ENCODE data around the gene EXOC2. TPM values are rescaled to one million over a fixed set of nuclear protein-coding genes. Genes with fewer than 3 reads are reported as not detected.

EXOC2 gene
- total RNA-seq, 2 experiments from 2014 or later, result 43.4 to 43.6 TPM

- POLR2A ChIA-PET, result no interaction called here
- CTCF ChIA-PET, result no interaction called here
Measured at GRCh38 chr6:470901-471448, 222.0 kb downstream of the EXOC2 start.

GRCh38 chr6:470051-470900 lies 222.7 kb downstream of the EXOC2 start:
- ChIA-PET CTCF (no interaction called here), POLR2A (no interaction called here)

- ChIA-PET CTCF (interaction anchor here (0.9 to 1.6 kb wide), 5 partner anchors 13 to 242 kb away, joined by 3 to 4 read pairs (median 4); no protein-coding TSS in a partner anchor), POLR2A (interaction anchor here (1.1 kb wide), 1 partner anchor 17 kb away, joined by 4 read pairs; no protein-coding TSS in a partner anchor)
Measured at GRCh38 chr6:467671-468082, 225.3 kb downstream of the EXOC2 start.

GRCh38 chr6:467111-467510 lies 225.8 kb downstream of the EXOC2 start:
- CTCF ChIA-PET, result interaction anchor here (0.9 to 1.6 kb wide), 3 partner anchors 15 to 242 kb away, joined by 4 read pairs; no protein-coding TSS in a partner anchor
- POLR2A ChIA-PET, result no interaction called here

GRCh38 chr6:466564-466963 lies 226.4 kb downstream of the EXOC2 start:
- ChIA-PET POLR2A (no interaction called here), CTCF (interaction anchor here (1.4 kb wide), 1 partner anchor 12 kb away, joined by 4 read pairs; no protein-coding TSS in a partner anchor)

- CTCF ChIA-PET, result interaction anchor here (1.4 kb wide), 1 partner anchor 11 kb away, joined by 4 read pairs; no protein-coding TSS in a partner anchor
- POLR2A ChIA-PET, result interaction anchor here (0.5 kb wide), 1 partner anchor 43 kb away, joined by 6 read pairs; no protein-coding TSS in a partner anchor
Measured at GRCh38 chr6:465531-466348, 227.2 kb downstream of the EXOC2 start.

GRCh38 chr6:456887-457286 lies 236.1 kb downstream of the EXOC2 start:
- ChIA-PET CTCF (no interaction called here), POLR2A (no interaction called here)

GRCh38 chr6:456358-456867 lies 236.5 kb downstream of the EXOC2 start:
- POLR2A ChIA-PET, result no interaction called here
- CTCF ChIA-PET, result no interaction called here

GRCh38 chr6:455835-456234 lies 237.1 kb downstream of the EXOC2 start:
- POLR2A ChIA-PET, result no interaction called here
- CTCF ChIA-PET, result no interaction called here

- ChIA-PET POLR2A (interaction anchor here (0.5 kb wide), 1 partner anchor 32 kb away, joined by 4 read pairs; no protein-coding TSS in a partner anchor), CTCF (interaction anchor here (0.9 kb wide), 1 partner anchor 11 kb away, joined by 4 read pairs; no protein-coding TSS in a partner anchor)
Measured at GRCh38 chr6:455006-455585, 237.8 kb downstream of the EXOC2 start.

- ChIA-PET CTCF (interaction anchor here (0.9 kb wide), 1 partner anchor 11 kb away, joined by 4 read pairs; no protein-coding TSS in a partner anchor), POLR2A (no interaction called here)
Measured at GRCh38 chr6:454148-454991, 238.6 kb downstream of the EXOC2 start.

GRCh38 chr6:453152-453551 lies 239.8 kb downstream of the EXOC2 start:
- ChIA-PET CTCF (interaction anchor here (1.1 to 1.6 kb wide), 2 partner anchors 15 to 258 kb away, joined by 3 to 4 read pairs; no protein-coding TSS in a partner anchor), POLR2A (no interaction called here)

- CTCF ChIA-PET, result interaction anchor here (1.1 to 1.6 kb wide), 3 partner anchors 15 to 257 kb away, joined by 3 to 4 read pairs (median 3); no protein-coding TSS in a partner anchor
- POLR2A ChIA-PET, result no interaction called here
Measured at GRCh38 chr6:452301-453067, 240.5 kb downstream of the EXOC2 start.

- CTCF ChIA-PET, result interaction anchor here (1.6 kb wide), 2 partner anchors 16 to 99 kb away, joined by 3 to 4 read pairs; no protein-coding TSS in a partner anchor
- POLR2A ChIA-PET, result no interaction called here
Measured at GRCh38 chr6:451847-452246, 241.1 kb downstream of the EXOC2 start.

GRCh38 chr6:451336-451735 lies 241.6 kb downstream of the EXOC2 start:
- ChIA-PET POLR2A (no interaction called here), CTCF (interaction anchor here (0.7 to 1.6 kb wide), 4 partner anchors 35 to 100 kb away, joined by 3 to 4 read pairs (median 3); no protein-coding TSS in a partner anchor)

- POLR2A ChIA-PET, result interaction anchor here (0.7 kb wide), 1 partner anchor 14 kb away, joined by 3 read pairs; no protein-coding TSS in a partner anchor
- CTCF ChIA-PET, result interaction anchor here (1.1 to 1.2 kb wide), 2 partner anchors 48 to 53 kb away, joined by 3 to 4 read pairs; no protein-coding TSS in a partner anchor
Measured at GRCh38 chr6:449486-450419, 243.2 kb downstream of the EXOC2 start.
